GM10248 (cell line): ENCODE data around the gene C10orf67.

ENCODE experiments used
- CTCF ChIA-PET: fragments of 300-600 bp; sonication (Branson Sonifier 250); formaldehyde crosslinking; extraction: SDS; loops from one replicate; lab custom pipeline; 2021; ENCODE audit warnings: antibody characterized with exemption; lab: Yijun Ruan, JAX
- POLR2A ChIA-PET: fragments of 350-650 bp; sonication (Branson Sonifier 250); formaldehyde crosslinking; extraction: SDS; loops from one replicate; lab custom pipeline; 2020; ENCODE audit warnings: antibody characterized with exemption; lab: Yijun Ruan, JAX
- DNase-seq: peaks from one replicate; pipeline ENCODE4 v3.0.0; 2012; ENCODE audit errors: extremely low spot score
- CTCF ChIP-seq: IDR thresholded peaks from 2 replicates; pipeline ENCODE4 v1.5.1; 2012; ENCODE audit warnings: mild to moderate bottlenecking, low read depth; ENCODE audit errors: extremely low read depth, missing control alignments, control extremely low read depth

Gene C10orf67

DNA sequence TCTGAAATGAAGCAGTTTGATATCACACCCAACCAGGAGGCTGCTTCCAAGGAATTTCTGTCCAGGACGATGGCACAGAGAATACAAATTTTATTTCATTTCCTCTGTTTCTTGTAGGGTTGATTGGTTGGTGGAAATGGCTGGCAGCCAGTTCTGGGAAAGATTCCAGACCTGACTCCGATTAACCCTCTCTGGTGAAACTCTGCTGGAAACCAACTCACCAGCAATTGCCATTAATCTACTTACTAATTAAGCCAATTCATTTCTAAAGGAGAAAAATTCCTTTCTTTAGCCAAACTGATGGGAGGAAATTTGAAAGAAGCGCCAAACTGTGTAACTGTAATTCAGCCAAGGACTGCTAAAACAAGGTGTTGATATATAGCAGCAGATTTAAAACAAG, 141.8 kb downstream of the C10orf67 start:
- TF ChIP-seq CTCF = no peak
- no peak for DNase-seq
- ChIA-PET CTCF (no interaction called here), POLR2A (no interaction called here)

DNA sequence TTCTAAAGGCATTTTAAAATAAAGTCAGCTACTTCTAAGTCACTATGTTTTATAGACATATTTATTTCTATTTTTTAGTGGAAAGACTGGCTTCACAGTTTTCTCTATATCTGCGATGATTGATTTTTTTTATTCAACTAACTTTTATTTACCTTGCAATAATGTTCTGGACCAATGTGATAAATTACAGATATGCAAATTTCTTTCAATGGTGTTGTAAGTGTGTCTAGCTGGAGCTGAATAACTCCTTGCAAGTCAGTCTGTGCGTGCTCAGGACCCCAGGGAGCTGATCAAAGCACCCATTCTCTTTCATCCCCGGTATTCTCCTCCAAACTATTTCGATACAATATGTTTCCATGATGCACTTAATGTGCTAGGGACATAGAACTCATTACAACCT, 142.8 kb downstream of the C10orf67 start:
- no peak for TF ChIP-seq CTCF
- DNase-seq = no peak
- POLR2A ChIA-PET = no interaction called here
- CTCF ChIA-PET = no interaction called here

- ChIA-PET POLR2A (no interaction called here), CTCF (no interaction called here)
- TF ChIP-seq CTCF = no peak
- peak; percentile 5 for DNase-seq
These were observed 143.5 kb downstream of the C10orf67 start for GRCh38 chr10:23200997-23201652.

- TF ChIP-seq CTCF = no peak
- CTCF ChIA-PET = no interaction called here
- DNase-seq = no peak
- POLR2A ChIA-PET = no interaction called here
These were observed 144.0 kb downstream of the C10orf67 start for GRCh38 chr10:23200586-23200985.

DNA sequence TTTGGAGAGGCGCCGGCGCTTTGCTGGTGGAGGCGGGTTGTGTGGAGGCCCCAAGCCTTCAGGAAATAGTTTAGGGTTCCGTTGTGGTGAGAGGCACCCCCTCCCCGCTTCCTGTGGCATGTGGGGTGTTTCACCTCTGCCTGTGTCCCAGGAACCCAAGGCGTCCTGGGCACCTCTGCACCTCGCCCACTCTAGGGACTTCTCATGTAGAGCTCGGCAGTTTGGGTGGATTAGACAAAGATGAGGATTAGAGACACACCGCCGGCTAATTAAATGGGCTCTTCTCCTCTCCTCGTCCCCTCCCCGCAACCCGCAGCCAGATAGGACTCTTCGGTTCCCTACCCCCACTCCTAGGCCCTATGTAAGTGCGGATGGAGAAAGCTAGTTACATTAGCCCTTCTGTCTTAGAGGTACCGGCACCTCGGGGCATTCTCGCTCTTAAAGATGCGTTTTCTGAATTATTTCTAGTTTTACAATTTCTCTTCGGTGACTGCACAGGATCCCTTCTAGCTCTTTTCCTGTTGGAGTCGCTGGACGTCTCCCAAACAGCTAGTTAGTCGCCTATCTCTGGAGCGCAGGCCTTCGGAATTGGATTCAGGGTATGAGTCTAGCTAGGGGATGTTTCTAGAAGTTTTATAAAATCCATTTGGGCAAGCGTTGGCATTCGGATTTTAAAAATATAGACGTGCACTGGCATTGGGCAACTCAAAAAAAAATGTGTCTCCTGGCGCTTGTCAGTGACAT, 144.7 kb downstream of the C10orf67 start:
- POLR2A ChIA-PET = no interaction called here
- no peak for TF ChIP-seq CTCF
- DNase-seq = no peak
- CTCF ChIA-PET = no interaction called here

GRCh38 chr10:23198940-23199767, 145.4 kb downstream of the C10orf67 start:
- POLR2A ChIA-PET = no interaction called here
- no peak for TF ChIP-seq CTCF
- DNase-seq = peak; percentile 19
- CTCF ChIA-PET = no interaction called here
